Ascending aorta (tissue), 2 donors: Measurements from ENCODE around the gene HSPA9. TPM values are rescaled to one million over a fixed set of nuclear protein-coding genes. Genes with fewer than 3 reads are reported as not detected.

Source experiments
- DNase-seq, 2 donors: peaks; one replicate each; pipeline ENCODE4 v3.0.0-alpha.2; 2019; ENCODE audit warnings: low spot score in 2 of 2
- H3K27ac ChIP-seq, 2 donors: fragments of 200-600 bp; sonication (generic); one replicate each; pipeline ENCODE4 v1.5.1; 2016 to 2017; ENCODE audit warnings: mild to moderate bottlenecking in 1 of 2
- H3K27me3 ChIP-seq: fragments of 200-600 bp; sonication (generic); one replicate; pipeline ENCODE4 v1.5.1; 2017
- H3K36me3 ChIP-seq, 2 donors: fragments of 200-600 bp; sonication (generic); one replicate each; pipeline ENCODE4 v1.5.1; 2016
- H3K4me1 ChIP-seq, 2 donors: fragments of 200-600 bp; sonication (generic); one replicate each; pipeline ENCODE4 v1.5.1; 2016 to 2017; ENCODE audit warnings: mild to moderate bottlenecking in 1 of 2
- H3K4me3 ChIP-seq, 2 donors: fragments of 200-600 bp; sonication (generic); one replicate each; pipeline ENCODE4 v1.5.1; 2016 to 2017; ENCODE audit warnings: mild to moderate bottlenecking in 1 of 2
- H3K9me3 ChIP-seq, 2 donors: fragments of 200-600 bp; sonication (generic); one replicate each; pipeline ENCODE4 v1.5.1; 2016
- CTCF ChIP-seq, 3 experiments: fragments of 200-600 bp in 2 of 3; fragments of 450-650 bp in 1 of 3; sonication (generic) in 2 of 3; IDR thresholded peaks; one replicate each; pipeline ENCODE4 v1.5.1; 2016 to 2019; ENCODE audit warnings: antibody characterized with exemption in 3 of 3, mild to moderate bottlenecking in 1 of 3, moderate library complexity in 1 of 3
- intact Hi-C: fragments of 100-400 bp; cut with DNase I; formaldehyde crosslinking; loops from one replicate; pipeline ENCODE4 v1.15.1; 2023
- total RNA-seq: library from RNA; depleted of rRNA; stranded (reverse); fragments of >200 nt; gene quantifications from one replicate; pipeline ENCODE4 v1.1.0, GENCODE V29; 2016

The HSPA9 gene
- total RNA-seq, 1 donor from 2014 or later = 75.5 TPM

GRCh38 chr5:138605254-138605972, 30.2 kb upstream of the HSPA9 start:
- Histone ChIP-seq H3K27me3 (no peaks in the 10 kb centered on the region), H3K9me3 (no peaks in the 10 kb centered on the region), H3K4me1 (peaks cover 0 to 3% of the 10 kb centered on the region in 2 donors), H3K36me3 (no peaks in the 10 kb centered on the region), H3K4me3 (no peak overlapping the region), H3K27ac (no peak overlapping the region)
- intact Hi-C loops = no loop called here
- peak in 1 of 2 donors; percentile 49 for DNase-seq
- no peak for TF ChIP-seq CTCF (IDR thresholded peaks at IDR 0.05)

GRCh38 chr5:138604176-138604785, 29.1 kb upstream of the HSPA9 start:
- intact Hi-C loops = no loop called here

GRCh38 chr5:138603249-138603920, 28.2 kb upstream of the HSPA9 start:
- Histone ChIP-seq H3K36me3 (no peaks in the 10 kb centered on the region), H3K4me3 (no peak overlapping the region), H3K27ac (no peak overlapping the region), H3K9me3 (no peaks in the 10 kb centered on the region), H3K4me1 (no peaks in the 10 kb centered on the region), H3K27me3 (no peaks in the 10 kb centered on the region)
- no peak for TF ChIP-seq CTCF (IDR thresholded peaks at IDR 0.05)
- DNase-seq = peak in 1 of 2 donors; percentile 22
- intact Hi-C loops = no loop called here

More at GRCh38 chr5:138604176-138604785, 29.1 kb upstream of the HSPA9 start:
- no peak overlapping the region for H3K4me3 ChIP-seq
- H3K4me1 ChIP-seq = no peaks in the 10 kb centered on the region
- no peak for TF ChIP-seq CTCF (IDR thresholded peaks at IDR 0.05)
- no peaks in the 10 kb centered on the region for H3K36me3 ChIP-seq
- no peaks in the 10 kb centered on the region for H3K9me3 ChIP-seq
- peak in 1 of 2 donors; percentile 54 for DNase-seq
- H3K27ac ChIP-seq = no peak overlapping the region
- H3K27me3 ChIP-seq = no peaks in the 10 kb centered on the region

GRCh38 chr5:138602371-138603000, 27.3 kb upstream of the HSPA9 start:
- TF ChIP-seq CTCF (IDR thresholded peaks at IDR 0.05) = no peak
- Histone ChIP-seq H3K27me3 (no peaks in the 10 kb centered on the region), H3K9me3 (no peaks in the 10 kb centered on the region), H3K4me3 (no peak overlapping the region), H3K36me3 (no peaks in the 10 kb centered on the region), H3K27ac (no peak overlapping the region), H3K4me1 (no peaks in the 10 kb centered on the region)
- peak in 1 of 2 donors; percentile 16 for DNase-seq
- intact Hi-C loops = no loop called here

- H3K27me3 ChIP-seq = no peaks in the 10 kb centered on the region
- no peak for TF ChIP-seq CTCF (IDR thresholded peaks at IDR 0.05)
- H3K4me1 ChIP-seq = no peaks in the 10 kb centered on the region
- H3K9me3 ChIP-seq = no peaks in the 10 kb centered on the region
- H3K36me3 ChIP-seq = no peaks in the 10 kb centered on the region
- H3K4me3 ChIP-seq = no peak overlapping the region
- DNase-seq = peak in 1 of 2 donors; percentile 67
- H3K27ac ChIP-seq = no peak overlapping the region
- intact Hi-C loops = no loop called here
These were observed 26.2 kb upstream of the HSPA9 start for GRCh38 chr5:138601444-138601843.
